Fibroblast of skin of left quadriceps (primary cell): ENCODE data around the gene TIPARP.
A peak's percentile ranks its signal among the peaks of the same experiment; 100 is the strongest.
"Not testable (repeated sequence)": the region's sequence is repeated elsewhere in the genome, so short reads cannot be mapped to it uniquely, and the experiment has no call there.

Source experiments
- DNase-seq, 2 experiments: peaks; one replicate each; pipeline ENCODE4 v3.0.0-alpha.2; 2013; ENCODE audit warnings: low read depth in 2 of 2

The TIPARP gene

GRCh38 chr3:156739976-156740375 is 65.6 kb downstream of the TIPARP start:
- no peak for DNase-seq

GRCh38 chr3:156740581-156740980 is 66.2 kb downstream of the TIPARP start:
- not testable (repeated sequence) for DNase-seq

GRCh38 chr3:156741935-156742334 is 67.5 kb downstream of the TIPARP start:
- DNase-seq = no peak

- no peak for DNase-seq
Measured at GRCh38 chr3:156742401-156742800, 68.0 kb downstream of the TIPARP start.

- no peak for DNase-seq
Measured at GRCh38 chr3:156743859-156744258, 69.5 kb downstream of the TIPARP start.

- no peak for DNase-seq
Measured at GRCh38 chr3:156744631-156745030, 70.2 kb downstream of the TIPARP start.

- DNase-seq = no peak
Measured at GRCh38 chr3:156745766-156746165, 71.4 kb downstream of the TIPARP start.

- no peak for DNase-seq
Measured at GRCh38 chr3:156747046-156747445, 72.7 kb downstream of the TIPARP start.

- no peak for DNase-seq
Measured at GRCh38 chr3:156749244-156749643, 74.9 kb downstream of the TIPARP start.

- no peak for DNase-seq
Measured at GRCh38 chr3:156750191-156750873, 75.9 kb downstream of the TIPARP start.

- DNase-seq = no peak
Measured at GRCh38 chr3:156750874-156751245, 76.5 kb downstream of the TIPARP start.

GRCh38 chr3:156751461-156752025 is 77.2 kb downstream of the TIPARP start:
- DNase-seq = peak; percentile 96 to 97
